A549 (cell line): ENCODE data around the gene NAA25. TPM values are rescaled to one million over a fixed set of nuclear protein-coding genes. Genes with fewer than 3 reads are reported as not detected.

Experiments used
- ATAC-seq, 2 experiments: fragments of 200-7000 bp in 1 of 2; fragments of >200 bp in 1 of 2; cut with Nextera tagmentation in 1 of 2; cut with Tn5 transposase in 1 of 2; 3 replicates each; pipeline versions ENCODE4 v1.8.0 to v1.9.1; 2018 to 2020; ENCODE audit warnings: mild to moderate bottlenecking in 1 of 2, moderate library complexity in 1 of 2
- CTCF ChIA-PET: fragments of 300-600 bp; sonication (Branson Sonifier 250); formaldehyde crosslinking; extraction: SDS; loops from one replicate; lab custom pipeline; 2021; ENCODE audit warnings: antibody characterized with exemption, inconsistent platforms; lab: Yijun Ruan, JAX
- POLR2A ChIA-PET: fragments of 350-600 bp; formaldehyde crosslinking; extraction: SDS; loops from one replicate; lab custom pipeline; 2021; ENCODE audit warnings: antibody characterized with exemption, inconsistent platforms; lab: Yijun Ruan, JAX
- DNase-seq, 2 experiments: peaks; one replicate each; pipeline versions ENCODE4 v3.0.0 to v3.0.0-alpha.2; 2011 to 2016; ENCODE audit warnings: low read depth in 1 of 2, low spot score in 1 of 2
- FAIRE-seq: peaks from 2 replicates; lab custom pipeline; 2011; peaks lifted over from hg19 to GRCh38; lab: Jason Lieb, UNC
- H3K27ac ChIP-seq, 2 experiments: fragments of >200 bp; sonication (Bioruptor Twin); formaldehyde crosslinking; 3 replicates each; pipeline ENCODE4 v1.5.1; 2016 to 2017
- H3K4me1 ChIP-seq: fragments of >200 bp; sonication (Bioruptor Twin); formaldehyde crosslinking; 3 replicates; pipeline ENCODE4 v1.6.1; 2016
- H3K4me2 ChIP-seq: fragments of >200 bp; sonication (Bioruptor Twin); formaldehyde crosslinking; 3 replicates; pipeline ENCODE4 v1.6.1; 2016
- H3K4me3 ChIP-seq: fragments of >200 bp; sonication (Bioruptor Twin); formaldehyde crosslinking; 3 replicates; pipeline ENCODE4 v1.5.1; 2016
- H3K9me3 ChIP-seq: fragments of >200 bp; sonication (Bioruptor Twin); formaldehyde crosslinking; 3 replicates; pipeline ENCODE4 v1.6.1; 2016
- BHLHE40 ChIP-seq: IDR thresholded peaks from 2 replicates; pipeline ENCODE4 v1.6.1; 2012; ENCODE audit warnings: low read depth, low read length, inconsistent platforms
- CBX2 ChIP-seq: fragments of 200-600 bp; sonication (generic); IDR thresholded peaks from 2 replicates; pipeline ENCODE4 v1.6.1; 2016; ENCODE audit warnings: low read depth, mild to moderate bottlenecking, borderline replicate concordance
- CBX8 ChIP-seq: fragments of 200-600 bp; sonication (generic); IDR thresholded peaks from 2 replicates; pipeline ENCODE4 v1.6.1; 2016
- CEBPB ChIP-seq, 2 experiments: fragments of >200 bp in 1 of 2; sonication (Bioruptor Twin) in 1 of 2; formaldehyde crosslinking in 1 of 2; IDR thresholded peaks; 2 replicates each; pipeline ENCODE4 v1.6.1; 2012 to 2016
- CHD2 ChIP-seq: fragments of 150-350 bp; IDR thresholded peaks from 2 replicates; pipeline ENCODE4 v1.6.1; 2014; ENCODE audit warnings: low read length; ENCODE audit not compliant: partially characterized antibody
- CHD4 ChIP-seq: fragments of 200-600 bp; sonication (generic); IDR thresholded peaks from 2 replicates; pipeline ENCODE4 v1.6.1; 2016; ENCODE audit warnings: antibody characterized with exemption, mild to moderate bottlenecking, borderline replicate concordance
- EHF ChIP-seq: fragments of 250-450 bp; sonication (Bioruptor Pico); IDR thresholded peaks from 2 replicates; pipeline ENCODE4 v1.5.0; 2020; ENCODE audit warnings: mild to moderate bottlenecking
- ELK1 ChIP-seq: fragments of 150-350 bp; IDR thresholded peaks from 2 replicates; pipeline ENCODE4 v1.6.1; 2014; ENCODE audit warnings: low read depth, mild to moderate bottlenecking, low read length
- EP300 ChIP-seq, 2 experiments: fragments of >200 bp; sonication (Bioruptor Twin); formaldehyde crosslinking; IDR thresholded peaks; 2 replicates in 1 of 2; 3 replicates in 1 of 2; pipeline ENCODE4 v1.6.1; 2016 to 2017
- FOSL2 ChIP-seq, 2 experiments: fragments of 450-650 bp in 1 of 2; fragments of >200 bp in 1 of 2; sonication (Bioruptor Twin) in 1 of 2; formaldehyde crosslinking; IDR thresholded peaks; 2 replicates each; pipeline versions ENCODE4 v1.5.0 to v1.6.1; 2016 to 2020; ENCODE audit warnings: mild to moderate bottlenecking in 1 of 2, moderate library complexity in 1 of 2
- HMGXB4 ChIP-seq: fragments of 250-450 bp; sonication (Bioruptor Pico); IDR thresholded peaks from 2 replicates; pipeline ENCODE4 v1.5.0; 2021; ENCODE audit warnings: mild to moderate bottlenecking, moderate library complexity, borderline replicate concordance
- HOXA7 ChIP-seq: fragments of 250-450 bp; sonication (Bioruptor Pico); IDR thresholded peaks from 2 replicates; pipeline ENCODE4 v1.5.0; 2020; ENCODE audit warnings: mild to moderate bottlenecking, moderate library complexity
- HOXB13 ChIP-seq: fragments of 250-450 bp; sonication (Bioruptor Pico); IDR thresholded peaks from 2 replicates; pipeline ENCODE4 v1.5.0; 2020; ENCODE audit warnings: low read depth, mild to moderate bottlenecking, moderate library complexity
- JUN ChIP-seq, 2 experiments: fragments of >200 bp; sonication (Bioruptor Twin); formaldehyde crosslinking; IDR thresholded peaks; 2 replicates in 1 of 2; 3 replicates in 1 of 2; pipeline ENCODE4 v1.6.1; 2016 to 2017
- JUNB ChIP-seq: fragments of >200 bp; sonication (Bioruptor Twin); formaldehyde crosslinking; IDR thresholded peaks from 2 replicates; pipeline ENCODE4 v1.6.1; 2016
- KDM1A ChIP-seq: fragments of 200-600 bp; sonication (generic); IDR thresholded peaks from 2 replicates; pipeline ENCODE4 v1.6.1; 2016; ENCODE audit warnings: low read depth, mild to moderate bottlenecking
- KDM5A ChIP-seq: fragments of 200-600 bp; sonication (generic); IDR thresholded peaks from 2 replicates; pipeline ENCODE4 v1.6.1; 2016; ENCODE audit warnings: antibody characterized with exemption, mild to moderate bottlenecking
- MAFK ChIP-seq: fragments of 450-650 bp; IDR thresholded peaks from 2 replicates; pipeline ENCODE4 v1.6.1; 2014; ENCODE audit not compliant: partially characterized antibody
- MAZ ChIP-seq: fragments of 150-350 bp; IDR thresholded peaks from 2 replicates; pipeline ENCODE4 v1.6.1; 2014; ENCODE audit warnings: antibody characterized with exemption, low read depth, low read length, borderline replicate concordance
- NR3C1 ChIP-seq: fragments of >200 bp; sonication (Bioruptor Twin); formaldehyde crosslinking; IDR thresholded peaks from 3 replicates; pipeline ENCODE4 v1.6.1; 2017
- PHF8 ChIP-seq: fragments of 200-600 bp; sonication (generic); IDR thresholded peaks from 2 replicates; pipeline ENCODE4 v1.6.1; 2016; ENCODE audit warnings: low read depth, mild to moderate bottlenecking, antibody characterized with exemption, moderate library complexity, borderline replicate concordance
- RARB ChIP-seq: fragments of 250-450 bp; sonication (Bioruptor Pico); IDR thresholded peaks from 2 replicates; pipeline ENCODE4 v1.8.0; 2021; ENCODE audit warnings: mild to moderate bottlenecking, moderate library complexity
- RFX5 ChIP-seq: fragments of 450-650 bp; IDR thresholded peaks from 2 replicates; pipeline ENCODE4 v1.7.1; 2014; ENCODE audit warnings: antibody characterized with exemption, mild to moderate bottlenecking, moderate library complexity
- RNF2 ChIP-seq: fragments of 200-600 bp; sonication (generic); IDR thresholded peaks from 2 replicates; pipeline ENCODE4 v1.6.1; 2016; ENCODE audit warnings: low read depth, mild to moderate bottlenecking, antibody characterized with exemption, moderate library complexity, borderline replicate concordance
- TFCP2L1 ChIP-seq: fragments of 250-450 bp; sonication (Bioruptor Pico); IDR thresholded peaks from 2 replicates; pipeline ENCODE4 v1.5.0; 2021; ENCODE audit warnings: mild to moderate bottlenecking
- TP53 ChIP-seq: fragments of 250-450 bp; sonication (Bioruptor Pico); IDR thresholded peaks from 2 replicates; pipeline ENCODE4 v1.5.0; 2021; ENCODE audit warnings: mild to moderate bottlenecking, moderate library complexity
- ZC3H11A ChIP-seq: fragments of 450-650 bp; IDR thresholded peaks from 2 replicates; pipeline ENCODE4 v1.6.1; 2014; ENCODE audit warnings: antibody characterized with exemption, mild to moderate bottlenecking
- ZFP36 ChIP-seq: fragments of 450-650 bp; IDR thresholded peaks from 2 replicates; pipeline ENCODE4 v1.6.1; 2014; ENCODE audit warnings: borderline replicate concordance; ENCODE audit not compliant: partially characterized antibody
- ZNF302 ChIP-seq: fragments of 250-450 bp; sonication (Bioruptor Pico); IDR thresholded peaks from 2 replicates; pipeline ENCODE4 v1.9.0; 2021; ENCODE audit warnings: inconsistent platforms, mild to moderate bottlenecking, moderate library complexity
- ZSCAN20 ChIP-seq: fragments of 250-450 bp; sonication (Bioruptor Pico); IDR thresholded peaks from 2 replicates; pipeline ENCODE4 v1.8.0; 2022; ENCODE audit warnings: mild to moderate bottlenecking, moderate library complexity
- WGBS: methylation state at CpG from one replicate; pipeline ENCODE4 v1.1.6; 2017; ENCODE audit errors: missing lambda C conversion rate; 5-methylcytosine and 5-hydroxymethylcytosine counted together
- polyA plus RNA-seq, 4 experiments: library from polyadenylated mRNA; depleted of rRNA in 3 of 4; stranded (reverse); fragments of >200 nt; fragmentation: RNase III in 1 of 4; extraction: RNeasy Plus Mini Kit Qiagen cat#74134 plus additional on column Dnase treatment in 1 of 4; gene quantifications; 2 replicates in 3 of 4; 3 replicates in 1 of 4; pipeline ENCODE4 v1.2.3, GENCODE V29; 2011 to 2017
- TF ChIP-seq, protein P1 (sequence below): fragments of >200 bp; sonication (Bioruptor Twin); formaldehyde crosslinking; IDR thresholded peaks from 3 replicates; pipeline ENCODE4 v1.5.1; 2016
- TF ChIP-seq, protein P2 (sequence below): IDR thresholded peaks from 2 replicates; pipeline ENCODE4 v1.6.1; 2012
- TF ChIP-seq, protein P3 (sequence below): fragments of >200 bp; sonication (Bioruptor Twin); formaldehyde crosslinking; IDR thresholded peaks from 2 replicates; pipeline ENCODE4 v1.6.1; 2016
- TF ChIP-seq, protein P4 (sequence below): fragments of 250-450 bp; sonication (Bioruptor Pico); IDR thresholded peaks from 2 replicates; pipeline ENCODE4 v1.5.0; 2020; ENCODE audit warnings: low read depth, mild to moderate bottlenecking, moderate library complexity

The NAA25 gene
- polyA plus RNA-seq, 2 of the 4 experiments (the other 2 are of a cell fraction): 21.3 to 41.4 TPM

- Histone ChIP-seq H3K4me3 (peak within 1 kb of the TSS; percentile 86), H3K4me1 (peaks cover 24% of the 10 kb centered on the region), H3K9me3 (no peaks in the 10 kb centered on the region), H3K27ac (peak within 1 kb of the TSS; percentile 96), H3K4me2 (peak within 1 kb of the TSS; percentile 93)
- ChIA-PET CTCF (interaction anchor here (0.9 to 3.8 kb wide), 12 partner anchors 10 to 374 kb away, joined by 3 to 19 read pairs (median 4); no protein-coding TSS in a partner anchor), POLR2A (interaction anchor here (0.5 to 2.9 kb wide), 17 partner anchors 8 to 405 kb away, joined by 3 to 22 read pairs (median 4); partner anchors contain the start of genes MAPKAPK5 and PTPN11)
- ATAC-seq (peak; percentile 86 to 88), FAIRE-seq (no peak), DNase-seq (peak; percentile 100)
- 0% methylated on average over 44 of the region's 67 CpGs for WGBS
- TF ChIP-seq EHF: no peak
- peak; percentile 19; the same call in 1 of the 2 replicates for TF ChIP-seq TP53 (CRISPR knock-in tag)
- TF ChIP-seq ZNF302 (CRISPR knock-in tag): no peak
- TF ChIP-seq JUN (IDR thresholded peaks at IDR 0.05): peak; percentile 82 to 86; a peak in 4 of 5 replicates
- TF ChIP-seq NR3C1: no peak
- TF ChIP-seq ZFP36: no peak
- no peak for TF ChIP-seq RFX5
- TF ChIP-seq HMGXB4 (CRISPR knock-in tag): 0 out of 2 replicates have a peak, but pooled peaks have one; percentile 57
- no peak for TF ChIP-seq CHD2
- no peak for TF ChIP-seq CEBPB (IDR thresholded peaks at IDR 0.05)
- no peak for TF ChIP-seq CBX8
- TF ChIP-seq RARB (CRISPR knock-in tag): no peak
- peak; percentile 87; the same call in 1 of the 2 replicates for TF ChIP-seq PHF8
- TF ChIP-seq CHD4: no peak
- peak; percentile 77 for TF ChIP-seq KDM5A
- no peak for TF ChIP-seq ZSCAN20 (CRISPR knock-in tag)
- TF ChIP-seq CBX2: no peak
- TF ChIP-seq MAZ: peak; percentile 69; the same call in 1 of the 2 replicates
- no peak for TF ChIP-seq ELK1
- TF ChIP-seq, protein P1, sequence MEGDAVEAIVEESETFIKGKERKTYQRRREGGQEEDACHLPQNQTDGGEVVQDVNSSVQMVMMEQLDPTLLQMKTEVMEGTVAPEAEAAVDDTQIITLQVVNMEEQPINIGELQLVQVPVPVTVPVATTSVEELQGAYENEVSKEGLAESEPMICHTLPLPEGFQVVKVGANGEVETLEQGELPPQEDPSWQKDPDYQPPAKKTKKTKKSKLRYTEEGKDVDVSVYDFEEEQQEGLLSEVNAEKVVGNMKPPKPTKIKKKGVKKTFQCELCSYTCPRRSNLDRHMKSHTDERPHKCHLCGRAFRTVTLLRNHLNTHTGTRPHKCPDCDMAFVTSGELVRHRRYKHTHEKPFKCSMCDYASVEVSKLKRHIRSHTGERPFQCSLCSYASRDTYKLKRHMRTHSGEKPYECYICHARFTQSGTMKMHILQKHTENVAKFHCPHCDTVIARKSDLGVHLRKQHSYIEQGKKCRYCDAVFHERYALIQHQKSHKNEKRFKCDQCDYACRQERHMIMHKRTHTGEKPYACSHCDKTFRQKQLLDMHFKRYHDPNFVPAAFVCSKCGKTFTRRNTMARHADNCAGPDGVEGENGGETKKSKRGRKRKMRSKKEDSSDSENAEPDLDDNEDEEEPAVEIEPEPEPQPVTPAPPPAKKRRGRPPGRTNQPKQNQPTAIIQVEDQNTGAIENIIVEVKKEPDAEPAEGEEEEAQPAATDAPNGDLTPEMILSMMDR: no peak
- TF ChIP-seq HOXA7 (CRISPR knock-in tag): no peak
- TF ChIP-seq MAFK: no peak
- no peak for TF ChIP-seq HOXB13 (CRISPR knock-in tag)
- TF ChIP-seq, protein P2, sequence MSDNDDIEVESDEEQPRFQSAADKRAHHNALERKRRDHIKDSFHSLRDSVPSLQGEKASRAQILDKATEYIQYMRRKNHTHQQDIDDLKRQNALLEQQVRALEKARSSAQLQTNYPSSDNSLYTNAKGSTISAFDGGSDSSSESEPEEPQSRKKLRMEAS: peak; percentile 96
- no peak for TF ChIP-seq JUNB
- no peak; the same call in 1 of the 2 replicates for TF ChIP-seq TFCP2L1 (CRISPR knock-in tag)
- TF ChIP-seq, protein P3, sequence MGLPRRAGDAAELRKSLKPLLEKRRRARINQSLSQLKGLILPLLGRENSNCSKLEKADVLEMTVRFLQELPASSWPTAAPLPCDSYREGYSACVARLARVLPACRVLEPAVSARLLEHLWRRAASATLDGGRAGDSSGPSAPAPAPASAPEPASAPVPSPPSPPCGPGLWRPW: no peak
- no peak for TF ChIP-seq ZC3H11A
- TF ChIP-seq KDM1A: no peak
- no peak for TF ChIP-seq RNF2
- peak; percentile 94 for TF ChIP-seq BHLHE40
- no peak for TF ChIP-seq EP300 (IDR thresholded peaks at IDR 0.05)
- TF ChIP-seq FOSL2 (IDR thresholded peaks at IDR 0.05): no peak
- TF ChIP-seq FOSL2 (CRISPR knock-in tag; IDR thresholded peaks at IDR 0.05): peak; percentile 58
- TF ChIP-seq, protein P4, sequence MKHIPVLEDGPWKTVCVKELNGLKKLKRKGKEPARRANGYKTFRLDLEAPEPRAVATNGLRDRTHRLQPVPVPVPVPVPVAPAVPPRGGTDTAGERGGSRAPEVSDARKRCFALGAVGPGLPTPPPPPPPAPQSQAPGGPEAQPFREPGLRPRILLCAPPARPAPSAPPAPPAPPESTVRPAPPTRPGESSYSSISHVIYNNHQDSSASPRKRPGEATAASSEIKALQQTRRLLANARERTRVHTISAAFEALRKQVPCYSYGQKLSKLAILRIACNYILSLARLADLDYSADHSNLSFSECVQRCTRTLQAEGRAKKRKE (CRISPR knock-in tag): no peak
These were observed 95.6 kb downstream of the NAA25 start, which contains the start of the genes ERP29 and TMEM116 for GRCh38 chr12:112012775-112013600. Gene ERP29, plus strand, starts transcription at chr12:112013426. Its CDS starts 40 bp downstream, at chr12:112013466. Gene TMEM116, minus strand, starts transcription at chr12:112013165. Its CDS starts 7,895 bp downstream, at chr12:112005270.
